ENCODE results near the gene MUC4. TPM values are rescaled to one million over a fixed set of nuclear protein-coding genes. Genes with fewer than 3 reads are reported as not detected.

MUC4 gene
- polyA plus RNA-seq, 3 donors = not detected

GRCh38 chr3:195808741-195809290 lies 2.9 kb downstream of the MUC4 start:
- Histone ChIP-seq H3K4me2 (replicated peaks; ENCODE audit: extremely low read depth, low read length, poor library complexity, severe bottlenecking) (no peak overlapping the region), H3K79me2 (ENCODE audit: insufficient read depth, low read length) (no peaks in the 10 kb centered on the region), H3K27ac (ENCODE audit: low read depth in 1 of 2, low read length in 2 of 2) (no peak overlapping the region), H3K9ac (ENCODE audit: insufficient read depth, low read length, poor library complexity, severe bottlenecking) (no peak overlapping the region), H3K9me3 (replicated peaks in 1 of 2; ENCODE audit: control insufficient read depth in 1 of 2, insufficient read depth in 1 of 2, low read length in 2 of 2) (no peaks in the 10 kb centered on the region), H3K4me3 (replicated peaks in 1 of 3; ENCODE audit: low read depth in 2 of 3, low read length in 3 of 3) (no peak overlapping the region), H3K4me1 (ENCODE audit: control insufficient read depth in 1 of 2, insufficient read depth in 2 of 2, low read length in 2 of 2) (no peaks in the 10 kb centered on the region), H4K20me1 (ENCODE audit: insufficient read depth, low read length) (no peaks in the 10 kb centered on the region), H3K36me3 (replicated peaks in 1 of 2; ENCODE audit: control insufficient read depth in 1 of 2, insufficient read depth in 2 of 2, low read length in 2 of 2) (no peaks in the 10 kb centered on the region), H2AFZ (ENCODE audit: insufficient read depth, low read depth, low read length, poor library complexity, severe bottlenecking) (no peak overlapping the region), H3K27me3 (ENCODE audit: control insufficient read depth in 2 of 2, insufficient read depth in 2 of 2, low read length in 2 of 2) (peaks cover 0 to 14% of the 10 kb centered on the region in 2 donors)
- Mint-ChIP-seq H3K9me3 (peaks cover 0 to 5% (median 0%) of the 10 kb centered on the region in 7 donors), H3K4me1 (peaks cover 5% of the 10 kb centered on the region), H3K27ac (no peak overlapping the region), H3K4me3 (no peak overlapping the region), H3K36me3 (no peaks in the 10 kb centered on the region), H3K27me3 (ENCODE audit: low read depth in 3 of 3) (peaks cover 17 to 22% (median 18%) of the 10 kb centered on the region in 3 donors)
- intact Hi-C loops (cut with micrococcal nuclease) = no loop called here
- TF ChIP-seq, protein P1, sequence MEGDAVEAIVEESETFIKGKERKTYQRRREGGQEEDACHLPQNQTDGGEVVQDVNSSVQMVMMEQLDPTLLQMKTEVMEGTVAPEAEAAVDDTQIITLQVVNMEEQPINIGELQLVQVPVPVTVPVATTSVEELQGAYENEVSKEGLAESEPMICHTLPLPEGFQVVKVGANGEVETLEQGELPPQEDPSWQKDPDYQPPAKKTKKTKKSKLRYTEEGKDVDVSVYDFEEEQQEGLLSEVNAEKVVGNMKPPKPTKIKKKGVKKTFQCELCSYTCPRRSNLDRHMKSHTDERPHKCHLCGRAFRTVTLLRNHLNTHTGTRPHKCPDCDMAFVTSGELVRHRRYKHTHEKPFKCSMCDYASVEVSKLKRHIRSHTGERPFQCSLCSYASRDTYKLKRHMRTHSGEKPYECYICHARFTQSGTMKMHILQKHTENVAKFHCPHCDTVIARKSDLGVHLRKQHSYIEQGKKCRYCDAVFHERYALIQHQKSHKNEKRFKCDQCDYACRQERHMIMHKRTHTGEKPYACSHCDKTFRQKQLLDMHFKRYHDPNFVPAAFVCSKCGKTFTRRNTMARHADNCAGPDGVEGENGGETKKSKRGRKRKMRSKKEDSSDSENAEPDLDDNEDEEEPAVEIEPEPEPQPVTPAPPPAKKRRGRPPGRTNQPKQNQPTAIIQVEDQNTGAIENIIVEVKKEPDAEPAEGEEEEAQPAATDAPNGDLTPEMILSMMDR (IDR thresholded peaks at IDR 0.05) = no peak
- no peak for DNase-seq
- 92% methylated on average over 8 of the region's 11 CpGs for WGBS (ENCODE audit: insufficient coverage)

GRCh38 chr3:195807681-195808121 lies 4.0 kb downstream of the MUC4 start:
- Mint-ChIP-seq H3K36me3 (no peaks in the 10 kb centered on the region), H3K27me3 (ENCODE audit: low read depth in 3 of 3) (peaks cover 25 to 29% (median 25%) of the 10 kb centered on the region in 3 donors), H3K9me3 (peaks cover 0 to 5% (median 0%) of the 10 kb centered on the region in 7 donors), H3K27ac (no peak overlapping the region), H3K4me1 (peaks cover 9% of the 10 kb centered on the region), H3K4me3 (no peak overlapping the region)
- 91% methylated on average over 13 of the region's 15 CpGs for WGBS (ENCODE audit: insufficient coverage)
- no peak overlapping the region for H3K4me3 ChIP-seq (replicated peaks in 1 of 3; ENCODE audit: low read depth in 2 of 3, low read length in 3 of 3)
- H4K20me1 ChIP-seq (ENCODE audit: insufficient read depth, low read length) = no peaks in the 10 kb centered on the region
- no peaks in the 10 kb centered on the region for H3K9me3 ChIP-seq (replicated peaks in 1 of 2; ENCODE audit: control insufficient read depth in 1 of 2, insufficient read depth in 1 of 2, low read length in 2 of 2)
- no peak for DNase-seq
- no peaks in the 10 kb centered on the region for H3K4me1 ChIP-seq (ENCODE audit: control insufficient read depth in 1 of 2, insufficient read depth in 2 of 2, low read length in 2 of 2)
- intact Hi-C loops (cut with micrococcal nuclease) = no loop called here
- no peak overlapping the region for H3K9ac ChIP-seq (ENCODE audit: insufficient read depth, low read length, poor library complexity, severe bottlenecking)
- H3K36me3 ChIP-seq (replicated peaks in 1 of 2; ENCODE audit: control insufficient read depth in 1 of 2, insufficient read depth in 2 of 2, low read length in 2 of 2) = no peaks in the 10 kb centered on the region
- peaks cover 0 to 19% of the 10 kb centered on the region in 2 donors for H3K27me3 ChIP-seq (ENCODE audit: control insufficient read depth in 2 of 2, insufficient read depth in 2 of 2, low read length in 2 of 2)
- TF ChIP-seq, protein P1 (IDR thresholded peaks at IDR 0.05) = no peak
- H3K79me2 ChIP-seq (ENCODE audit: insufficient read depth, low read length) = no peaks in the 10 kb centered on the region
- no peak overlapping the region for H3K27ac ChIP-seq (ENCODE audit: low read depth in 1 of 2, low read length in 2 of 2)
- H3K4me2 ChIP-seq (replicated peaks; ENCODE audit: extremely low read depth, low read length, poor library complexity, severe bottlenecking) = no peak overlapping the region
- H2AFZ ChIP-seq (ENCODE audit: insufficient read depth, low read depth, low read length, poor library complexity, severe bottlenecking) = no peak overlapping the region

Data from CD14-positive monocyte (primary cell).